ENCODE measurements around the gene SPINT3. TPM values are rescaled to one million over a fixed set of nuclear protein-coding genes. Genes with fewer than 3 reads are reported as not detected.
A peak's percentile ranks its signal among the peaks of the same experiment; 100 is the strongest.

Gene SPINT3
- total RNA-seq, 1 experiment from 2014 or later: not detected

DNA sequence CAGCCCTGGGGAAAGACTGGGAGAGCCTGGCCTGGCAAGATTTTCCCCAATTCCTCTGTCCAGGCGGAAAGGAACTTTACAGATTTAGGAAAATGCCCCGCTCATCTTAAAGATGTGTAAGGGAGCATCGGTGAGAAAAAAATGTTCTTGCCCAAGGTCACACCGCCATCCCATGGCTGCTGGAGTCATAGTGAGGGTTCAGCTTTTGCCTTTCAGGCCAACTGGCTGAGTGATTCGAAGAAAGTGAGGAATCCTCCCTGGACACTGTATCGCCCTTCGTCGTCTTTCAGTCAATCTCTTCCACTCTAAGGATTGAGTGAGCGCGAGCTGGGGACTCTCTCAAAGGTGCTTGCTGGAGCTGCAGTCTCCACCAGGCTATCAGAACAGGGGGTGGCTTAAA, 44.5 kb downstream of the SPINT3 start:
- CTCF ChIA-PET: interaction anchor here (0.6 to 1.4 kb wide), 3 partner anchors 97 to 301 kb away, joined by 4 to 8 read pairs (median 7); no protein-coding TSS in a partner anchor
- Histone ChIP-seq H3K9me3 (ENCODE audit: control insufficient read depth, insufficient read depth, low read depth, low read length) (no peaks in the 10 kb centered on the region), H3K36me3 (ENCODE audit: control insufficient read depth, insufficient read depth, low read length) (no peaks in the 10 kb centered on the region), H3K4me1 (ENCODE audit: control insufficient read depth, insufficient read depth, low read length) (peaks cover 6% of the 10 kb centered on the region), H3K4me3 (ENCODE audit: low read depth in 2 of 2, low read length in 2 of 2) (peak overlapping the region; percentile 42 to 64), H3K27ac (ENCODE audit: low read length) (no peak overlapping the region), H3K27me3 (ENCODE audit: control insufficient read depth, insufficient read depth, low read length) (peaks cover 14% of the 10 kb centered on the region; the same call in 1 of the 2 replicates)
- ATAC-seq (peak; percentile 63), DNase-seq (ENCODE audit: low read depth, low spot score) (no peak)
- no TSS peak for BruUV-seq (replicated peaks)
- TF ChIP-seq POLR2AphosphoS5 (IDR thresholded peaks at IDR 0.05; ENCODE audit: low read depth, low read length) (no peak), SIN3A (IDR thresholded peaks at IDR 0.05; ENCODE audit: borderline replicate concordance, insufficient read depth, low read depth, low read length) (no peak), TCF7L2 (IDR thresholded peaks at IDR 0.05; ENCODE audit: low read depth, low read length) (no peak)
- TF ChIP-seq, protein P1, sequence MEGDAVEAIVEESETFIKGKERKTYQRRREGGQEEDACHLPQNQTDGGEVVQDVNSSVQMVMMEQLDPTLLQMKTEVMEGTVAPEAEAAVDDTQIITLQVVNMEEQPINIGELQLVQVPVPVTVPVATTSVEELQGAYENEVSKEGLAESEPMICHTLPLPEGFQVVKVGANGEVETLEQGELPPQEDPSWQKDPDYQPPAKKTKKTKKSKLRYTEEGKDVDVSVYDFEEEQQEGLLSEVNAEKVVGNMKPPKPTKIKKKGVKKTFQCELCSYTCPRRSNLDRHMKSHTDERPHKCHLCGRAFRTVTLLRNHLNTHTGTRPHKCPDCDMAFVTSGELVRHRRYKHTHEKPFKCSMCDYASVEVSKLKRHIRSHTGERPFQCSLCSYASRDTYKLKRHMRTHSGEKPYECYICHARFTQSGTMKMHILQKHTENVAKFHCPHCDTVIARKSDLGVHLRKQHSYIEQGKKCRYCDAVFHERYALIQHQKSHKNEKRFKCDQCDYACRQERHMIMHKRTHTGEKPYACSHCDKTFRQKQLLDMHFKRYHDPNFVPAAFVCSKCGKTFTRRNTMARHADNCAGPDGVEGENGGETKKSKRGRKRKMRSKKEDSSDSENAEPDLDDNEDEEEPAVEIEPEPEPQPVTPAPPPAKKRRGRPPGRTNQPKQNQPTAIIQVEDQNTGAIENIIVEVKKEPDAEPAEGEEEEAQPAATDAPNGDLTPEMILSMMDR (IDR thresholded peaks at IDR 0.05): peak; percentile 54
- TF ChIP-seq, protein P2, sequence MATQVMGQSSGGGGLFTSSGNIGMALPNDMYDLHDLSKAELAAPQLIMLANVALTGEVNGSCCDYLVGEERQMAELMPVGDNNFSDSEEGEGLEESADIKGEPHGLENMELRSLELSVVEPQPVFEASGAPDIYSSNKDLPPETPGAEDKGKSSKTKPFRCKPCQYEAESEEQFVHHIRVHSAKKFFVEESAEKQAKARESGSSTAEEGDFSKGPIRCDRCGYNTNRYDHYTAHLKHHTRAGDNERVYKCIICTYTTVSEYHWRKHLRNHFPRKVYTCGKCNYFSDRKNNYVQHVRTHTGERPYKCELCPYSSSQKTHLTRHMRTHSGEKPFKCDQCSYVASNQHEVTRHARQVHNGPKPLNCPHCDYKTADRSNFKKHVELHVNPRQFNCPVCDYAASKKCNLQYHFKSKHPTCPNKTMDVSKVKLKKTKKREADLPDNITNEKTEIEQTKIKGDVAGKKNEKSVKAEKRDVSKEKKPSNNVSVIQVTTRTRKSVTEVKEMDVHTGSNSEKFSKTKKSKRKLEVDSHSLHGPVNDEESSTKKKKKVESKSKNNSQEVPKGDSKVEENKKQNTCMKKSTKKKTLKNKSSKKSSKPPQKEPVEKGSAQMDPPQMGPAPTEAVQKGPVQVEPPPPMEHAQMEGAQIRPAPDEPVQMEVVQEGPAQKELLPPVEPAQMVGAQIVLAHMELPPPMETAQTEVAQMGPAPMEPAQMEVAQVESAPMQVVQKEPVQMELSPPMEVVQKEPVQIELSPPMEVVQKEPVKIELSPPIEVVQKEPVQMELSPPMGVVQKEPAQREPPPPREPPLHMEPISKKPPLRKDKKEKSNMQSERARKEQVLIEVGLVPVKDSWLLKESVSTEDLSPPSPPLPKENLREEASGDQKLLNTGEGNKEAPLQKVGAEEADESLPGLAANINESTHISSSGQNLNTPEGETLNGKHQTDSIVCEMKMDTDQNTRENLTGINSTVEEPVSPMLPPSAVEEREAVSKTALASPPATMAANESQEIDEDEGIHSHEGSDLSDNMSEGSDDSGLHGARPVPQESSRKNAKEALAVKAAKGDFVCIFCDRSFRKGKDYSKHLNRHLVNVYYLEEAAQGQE (IDR thresholded peaks at IDR 0.05; ENCODE audit: insufficient read depth in 1 of 2, low read depth in 2 of 2, low read length in 1 of 2): no peak
- in situ Hi-C loops (cut with HindIII; ENCODE audit: low pct_unique_long_range_greater_than_20kb, low sequenced_read_pairs) (no loop called here), intact Hi-C loops (cut with micrococcal nuclease; ENCODE audit: unreplicated experiment) (no loop called here)
- POLR2A ChIA-PET: no interaction called here

DNA sequence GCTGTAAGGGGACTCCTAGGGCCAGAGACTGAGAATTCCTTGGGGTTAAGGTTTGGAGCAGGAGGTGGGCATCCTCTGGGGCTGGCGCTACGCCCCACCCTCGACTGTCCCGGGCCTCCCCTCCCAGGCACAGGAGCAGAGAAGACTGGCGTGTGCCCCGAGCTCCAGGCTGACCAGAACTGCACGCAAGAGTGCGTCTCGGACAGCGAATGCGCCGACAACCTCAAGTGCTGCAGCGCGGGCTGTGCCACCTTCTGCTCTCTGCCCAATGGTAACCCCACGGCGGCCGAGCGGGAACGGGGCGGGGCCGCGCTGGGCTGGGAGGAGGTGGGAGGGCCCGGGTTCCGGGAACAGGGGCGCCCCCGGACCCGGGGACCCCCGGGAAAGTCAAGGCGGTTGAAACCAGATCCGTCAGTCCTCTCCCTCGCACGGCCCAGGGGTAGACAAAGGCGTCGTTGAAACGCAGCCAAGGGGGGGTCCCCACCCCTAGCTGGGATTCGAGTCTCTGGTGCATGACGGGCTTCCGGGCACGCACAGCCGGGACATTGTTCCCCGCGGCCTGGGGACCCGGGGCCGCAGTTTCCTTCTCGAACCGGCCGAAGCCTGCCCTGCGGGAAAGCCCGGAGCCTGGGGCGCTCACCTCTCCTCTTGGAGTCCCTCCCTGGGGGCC, 45.0 kb downstream of the SPINT3 start:
- no TSS peak for BruUV-seq (replicated peaks)
- peak overlapping the region; percentile 42 to 64 for H3K4me3 ChIP-seq (ENCODE audit: low read depth in 2 of 2, low read length in 2 of 2)
- intact Hi-C loops (cut with micrococcal nuclease; ENCODE audit: unreplicated experiment): no loop called here
- H3K4me1 ChIP-seq (ENCODE audit: control insufficient read depth, insufficient read depth, low read length): peaks cover 6% of the 10 kb centered on the region
- peak; percentile 91 for ATAC-seq
- no peak for DNase-seq (ENCODE audit: low read depth, low spot score)
- CTCF ChIA-PET: interaction anchor here (0.5 to 1.4 kb wide), 3 partner anchors 96 to 152 kb away, joined by 3 to 7 read pairs (median 4); no protein-coding TSS in a partner anchor
- in situ Hi-C loops (cut with HindIII; ENCODE audit: low pct_unique_long_range_greater_than_20kb, low sequenced_read_pairs): no loop called here
- no peaks in the 10 kb centered on the region for H3K36me3 ChIP-seq (ENCODE audit: control insufficient read depth, insufficient read depth, low read length)
- H3K9me3 ChIP-seq (ENCODE audit: control insufficient read depth, insufficient read depth, low read depth, low read length): no peaks in the 10 kb centered on the region
- no peak overlapping the region for H3K27ac ChIP-seq (ENCODE audit: low read length)
- H3K27me3 ChIP-seq (ENCODE audit: control insufficient read depth, insufficient read depth, low read length): peaks cover 14% of the 10 kb centered on the region; the same call in 1 of the 2 replicates
- POLR2A ChIA-PET: no interaction called here
- TF ChIP-seq, protein P2 (IDR thresholded peaks at IDR 0.05; ENCODE audit: insufficient read depth in 1 of 2, low read depth in 2 of 2, low read length in 1 of 2): no peak
- TF ChIP-seq POLR2AphosphoS5 (IDR thresholded peaks at IDR 0.05; ENCODE audit: low read depth, low read length): no peak
- TF ChIP-seq SIN3A (IDR thresholded peaks at IDR 0.05; ENCODE audit: borderline replicate concordance, insufficient read depth, low read depth, low read length): no peak
- no peak for TF ChIP-seq TCF7L2 (IDR thresholded peaks at IDR 0.05; ENCODE audit: low read depth, low read length)
- TF ChIP-seq, protein P1 (IDR thresholded peaks at IDR 0.05): no peak
